ENCODE data around the gene NRXN3. TPM values are rescaled to one million over a fixed set of nuclear protein-coding genes. Genes with fewer than 3 reads are reported as not detected.

Gene NRXN3
- total and polyA plus RNA-seq, 2 donors (not counting 1 experiment from before 2014, with no cell fraction given) = 0.83 to 34.6 TPM

- no peaks in the 10 kb centered on the region for H3K27me3 ChIP-seq (ENCODE audit: control insufficient read depth, insufficient read depth, low read length)
- H4K20me1 ChIP-seq (ENCODE audit: control insufficient read depth, extremely low read depth, insufficient read depth, low read length) = no peaks in the 10 kb centered on the region
- no peaks in the 10 kb centered on the region for H3K4me1 ChIP-seq (ENCODE audit: control insufficient read depth, extremely low read depth, insufficient read depth, low read length)
- TF ChIP-seq CTCF (conservative IDR thresholded peaks at IDR 0.05 in 1 of 2, IDR thresholded peaks at IDR 0.05 in 1 of 2; ENCODE audit: low read depth in 1 of 2, low read length in 2 of 2) (no peak), EZH2 (IDR thresholded peaks at IDR 0.05; ENCODE audit: low read length, missing control alignments) (no peak)
- H3K79me2 ChIP-seq (ENCODE audit: control insufficient read depth, insufficient read depth, low read length) = no peaks in the 10 kb centered on the region
- DNase-seq (ENCODE audit: low read depth in 2 of 2) = no peak
- no peak overlapping the region for H3K9ac ChIP-seq (ENCODE audit: insufficient read depth, low read length)
- H3K4me3 ChIP-seq (replicated peaks in 1 of 4; ENCODE audit: control extremely low read depth in 1 of 4, insufficient read depth in 1 of 4, low read depth in 3 of 4, low read length in 4 of 4) = no peak overlapping the region
- no peaks in the 10 kb centered on the region for H3K36me3 ChIP-seq (ENCODE audit: control insufficient read depth, insufficient read depth, low read length)
- H3K4me2 ChIP-seq (ENCODE audit: extremely low read depth, insufficient read depth, low read length) = no peak overlapping the region
- no peak overlapping the region for H2AFZ ChIP-seq (ENCODE audit: low read length)
- no peaks in the 10 kb centered on the region for H3K9me3 ChIP-seq (ENCODE audit: control insufficient read depth, insufficient read depth, low read depth, low read length)
- no peak overlapping the region for H3K27ac ChIP-seq (ENCODE audit: insufficient read depth, low read length)
Observed at GRCh38 chr14:78412475-78412874, 242.3 kb downstream of the NRXN3 start.

- H4K20me1 ChIP-seq (ENCODE audit: control insufficient read depth, extremely low read depth, insufficient read depth, low read length) = no peaks in the 10 kb centered on the region
- no peaks in the 10 kb centered on the region for H3K79me2 ChIP-seq (ENCODE audit: control insufficient read depth, insufficient read depth, low read length)
- no peak overlapping the region for H3K4me3 ChIP-seq (replicated peaks in 1 of 4; ENCODE audit: control extremely low read depth in 1 of 4, insufficient read depth in 1 of 4, low read depth in 3 of 4, low read length in 4 of 4)
- H3K4me2 ChIP-seq (ENCODE audit: extremely low read depth, insufficient read depth, low read length) = no peak overlapping the region
- H2AFZ ChIP-seq (ENCODE audit: low read length) = no peak overlapping the region
- no peak overlapping the region for H3K9ac ChIP-seq (ENCODE audit: insufficient read depth, low read length)
- no peak for DNase-seq (ENCODE audit: low read depth in 2 of 2)
- no peaks in the 10 kb centered on the region for H3K9me3 ChIP-seq (ENCODE audit: control insufficient read depth, insufficient read depth, low read depth, low read length)
- no peaks in the 10 kb centered on the region for H3K27me3 ChIP-seq (ENCODE audit: control insufficient read depth, insufficient read depth, low read length)
- TF ChIP-seq EZH2 (IDR thresholded peaks at IDR 0.05; ENCODE audit: low read length, missing control alignments) (no peak), CTCF (conservative IDR thresholded peaks at IDR 0.05 in 1 of 2, IDR thresholded peaks at IDR 0.05 in 1 of 2; ENCODE audit: low read depth in 1 of 2, low read length in 2 of 2) (no peak)
- no peaks in the 10 kb centered on the region for H3K36me3 ChIP-seq (ENCODE audit: control insufficient read depth, insufficient read depth, low read length)
- H3K4me1 ChIP-seq (ENCODE audit: control insufficient read depth, extremely low read depth, insufficient read depth, low read length) = no peaks in the 10 kb centered on the region
- H3K27ac ChIP-seq (ENCODE audit: insufficient read depth, low read length) = no peak overlapping the region
Observed at GRCh38 chr14:78414172-78414571, 244.0 kb downstream of the NRXN3 start.

GRCh38 chr14:78417532-78417931 lies 247.4 kb downstream of the NRXN3 start:
- no peak overlapping the region for H3K9ac ChIP-seq (ENCODE audit: insufficient read depth, low read length)

More at GRCh38 chr14:78417532-78417931, 247.4 kb downstream of the NRXN3 start:
- no peaks in the 10 kb centered on the region for H3K4me1 ChIP-seq (ENCODE audit: control insufficient read depth, extremely low read depth, insufficient read depth, low read length)
- H3K27me3 ChIP-seq (ENCODE audit: control insufficient read depth, insufficient read depth, low read length) = no peaks in the 10 kb centered on the region
- no peaks in the 10 kb centered on the region for H4K20me1 ChIP-seq (ENCODE audit: control insufficient read depth, extremely low read depth, insufficient read depth, low read length)
- H3K79me2 ChIP-seq (ENCODE audit: control insufficient read depth, insufficient read depth, low read length) = no peaks in the 10 kb centered on the region
- no peak for TF ChIP-seq EZH2 (IDR thresholded peaks at IDR 0.05; ENCODE audit: low read length, missing control alignments)
- TF ChIP-seq CTCF (conservative IDR thresholded peaks at IDR 0.05 in 1 of 2, IDR thresholded peaks at IDR 0.05 in 1 of 2; ENCODE audit: low read depth in 1 of 2, low read length in 2 of 2) = no peak
- H2AFZ ChIP-seq (ENCODE audit: low read length) = no peak overlapping the region
- H3K27ac ChIP-seq (ENCODE audit: insufficient read depth, low read length) = no peak overlapping the region
- no peak overlapping the region for H3K4me2 ChIP-seq (ENCODE audit: extremely low read depth, insufficient read depth, low read length)
- H3K9me3 ChIP-seq (ENCODE audit: control insufficient read depth, insufficient read depth, low read depth, low read length) = no peaks in the 10 kb centered on the region
- H3K36me3 ChIP-seq (ENCODE audit: control insufficient read depth, insufficient read depth, low read length) = no peaks in the 10 kb centered on the region
- no peak for DNase-seq (ENCODE audit: low read depth in 2 of 2)
- no peak overlapping the region for H3K4me3 ChIP-seq (replicated peaks in 1 of 4; ENCODE audit: control extremely low read depth in 1 of 4, insufficient read depth in 1 of 4, low read depth in 3 of 4, low read length in 4 of 4)

All from fibroblast of lung (primary cell).